A549 (cell line): ENCODE measurements around the gene RALGPS2.

ENCODE experiments used
- CEBPB ChIP-seq, 2 experiments: fragments of >200 bp in 1 of 2; sonication (Bioruptor Twin) in 1 of 2; formaldehyde crosslinking in 1 of 2; IDR thresholded peaks; 2 replicates each; pipeline ENCODE4 v1.6.1; 2012 to 2016
- HOXB5 ChIP-seq: fragments of 250-450 bp; sonication (Bioruptor Pico); IDR thresholded peaks from 2 replicates; pipeline ENCODE4 v1.5.0; 2020; ENCODE audit warnings: mild to moderate bottlenecking, moderate library complexity
- MAZ ChIP-seq: fragments of 150-350 bp; IDR thresholded peaks from 2 replicates; pipeline ENCODE4 v1.6.1; 2014; ENCODE audit warnings: antibody characterized with exemption, low read depth, low read length, borderline replicate concordance
- POLR2A ChIP-seq: IDR thresholded peaks from 2 replicates; pipeline ENCODE4 v1.6.1; 2012; ENCODE audit warnings: mild to moderate bottlenecking, low read length
- RAD21 ChIP-seq, 2 experiments: fragments of >200 bp in 1 of 2; sonication (Bioruptor Twin) in 1 of 2; formaldehyde crosslinking in 1 of 2; IDR thresholded peaks in 1 of 2; conservative IDR thresholded peaks in 1 of 2; 2 replicates in 1 of 2; 3 replicates in 1 of 2; pipeline ENCODE4 v1.6.1; 2012 to 2018; ENCODE audit warnings: inconsistent platforms in 1 of 2
- TF ChIP-seq, protein P1 (sequence below): fragments of >200 bp; sonication (Bioruptor Twin); formaldehyde crosslinking; IDR thresholded peaks from 3 replicates; pipeline ENCODE4 v1.5.1; 2016

DNA sequence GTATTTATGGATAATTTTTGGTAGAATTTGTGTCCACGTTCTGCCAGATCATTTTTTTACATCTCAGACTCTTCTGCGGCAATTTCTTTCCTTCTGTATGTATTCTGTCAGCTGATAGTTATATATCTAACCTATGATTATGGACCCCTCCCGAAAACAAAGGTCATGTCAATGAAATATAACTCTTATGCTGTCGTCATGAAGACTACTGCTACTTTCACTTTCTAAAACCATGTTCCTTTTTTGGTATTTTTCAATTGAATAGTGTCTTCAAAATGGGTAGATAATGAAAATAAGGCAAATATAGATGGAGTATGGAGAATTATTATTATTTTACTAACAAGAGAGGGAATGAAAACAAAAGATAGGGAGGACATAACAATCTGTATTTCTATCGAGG lies 142.6 kb downstream of the RALGPS2 start:
- no peak for TF ChIP-seq MAZ
- TF ChIP-seq HOXB5 (CRISPR knock-in tag): no peak
- TF ChIP-seq RAD21 (conservative IDR thresholded peaks at IDR 0.05 in 1 of 2, IDR thresholded peaks at IDR 0.05 in 1 of 2): no peak
- TF ChIP-seq, protein P1, sequence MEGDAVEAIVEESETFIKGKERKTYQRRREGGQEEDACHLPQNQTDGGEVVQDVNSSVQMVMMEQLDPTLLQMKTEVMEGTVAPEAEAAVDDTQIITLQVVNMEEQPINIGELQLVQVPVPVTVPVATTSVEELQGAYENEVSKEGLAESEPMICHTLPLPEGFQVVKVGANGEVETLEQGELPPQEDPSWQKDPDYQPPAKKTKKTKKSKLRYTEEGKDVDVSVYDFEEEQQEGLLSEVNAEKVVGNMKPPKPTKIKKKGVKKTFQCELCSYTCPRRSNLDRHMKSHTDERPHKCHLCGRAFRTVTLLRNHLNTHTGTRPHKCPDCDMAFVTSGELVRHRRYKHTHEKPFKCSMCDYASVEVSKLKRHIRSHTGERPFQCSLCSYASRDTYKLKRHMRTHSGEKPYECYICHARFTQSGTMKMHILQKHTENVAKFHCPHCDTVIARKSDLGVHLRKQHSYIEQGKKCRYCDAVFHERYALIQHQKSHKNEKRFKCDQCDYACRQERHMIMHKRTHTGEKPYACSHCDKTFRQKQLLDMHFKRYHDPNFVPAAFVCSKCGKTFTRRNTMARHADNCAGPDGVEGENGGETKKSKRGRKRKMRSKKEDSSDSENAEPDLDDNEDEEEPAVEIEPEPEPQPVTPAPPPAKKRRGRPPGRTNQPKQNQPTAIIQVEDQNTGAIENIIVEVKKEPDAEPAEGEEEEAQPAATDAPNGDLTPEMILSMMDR: no peak
- TF ChIP-seq POLR2A: no peak
- TF ChIP-seq CEBPB (IDR thresholded peaks at IDR 0.05): no peak
